Activated CD4-positive, alpha-beta T cell treated with anti-CD3 and anti-CD28 coated beads for 36 hours (primary cell): ENCODE results near the gene EIF1AX. TPM values are rescaled to one million over a fixed set of nuclear protein-coding genes. Genes with fewer than 3 reads are reported as not detected.
"Not testable (repeated sequence)": the region's sequence is repeated elsewhere in the genome, so short reads cannot be mapped to it uniquely, and the experiment has no call there.

Experiments
- ATAC-seq: fragments of 200-7000 bp; cut with Tn5 transposase; one replicate; pipeline ENCODE4 v1.10.0; 2021; ENCODE audit warnings: mild to moderate bottlenecking, moderate library complexity
- CTCF ChIA-PET: fragments of 350-600 bp; sonication (Branson Sonifier 250); formaldehyde crosslinking; loops from one replicate; lab custom pipeline; 2021; ENCODE audit warnings: antibody characterized with exemption; lab: Charles Lee
- POLR2A ChIA-PET: fragments of 350-600 bp; sonication (Branson Sonifier 250); formaldehyde crosslinking; loops from one replicate; lab custom pipeline; 2021; ENCODE audit warnings: antibody characterized with exemption, inconsistent platforms; lab: Charles Lee
- DNase-seq: peaks from one replicate; pipeline ENCODE4 v3.0.0-alpha.2; 2020
- H3K27ac Mint-ChIP-seq: one replicate; pipeline ENCODE4 v1.8.0; 2021; ENCODE audit warnings: mixed read lengths
- H3K27me3 Mint-ChIP-seq: one replicate; pipeline ENCODE4 v1.8.0; 2021; ENCODE audit warnings: mixed read lengths
- H3K36me3 Mint-ChIP-seq: one replicate; pipeline ENCODE4 v1.8.0; 2021; ENCODE audit warnings: low read depth, mixed read lengths
- H3K4me1 Mint-ChIP-seq: one replicate; pipeline ENCODE4 v1.8.0; 2021; ENCODE audit warnings: mixed read lengths
- H3K4me3 Mint-ChIP-seq: one replicate; pipeline ENCODE4 v1.8.0; 2021; ENCODE audit warnings: mild to moderate bottlenecking, moderate library complexity, mixed read lengths
- H3K9me3 Mint-ChIP-seq: one replicate; pipeline ENCODE4 v1.8.0; 2021; ENCODE audit warnings: low read depth, mixed read lengths
- intact Hi-C, 2 experiments: fragments of 100-400 bp; cut with DNase I in 1 of 2; cut with micrococcal nuclease in 1 of 2; formaldehyde crosslinking; loops; one replicate each; pipeline versions ENCODE4 v1.14.2 to v1.15.1; 2022 to 2024; cut with DNase I, micrococcal nuclease
- total RNA-seq, 2 experiments: library from RNA; stranded (reverse); gene quantifications; one replicate each; pipeline ENCODE4 v1.2.3, GENCODE V29; 2021

EIF1AX gene, protein sequence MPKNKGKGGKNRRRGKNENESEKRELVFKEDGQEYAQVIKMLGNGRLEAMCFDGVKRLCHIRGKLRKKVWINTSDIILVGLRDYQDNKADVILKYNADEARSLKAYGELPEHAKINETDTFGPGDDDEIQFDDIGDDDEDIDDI
- 100 to 1,000 TPM in 1 of 2 experiments, 10 to 100 TPM in 1; 81.7 to 140 TPM for total RNA-seq

DNA sequence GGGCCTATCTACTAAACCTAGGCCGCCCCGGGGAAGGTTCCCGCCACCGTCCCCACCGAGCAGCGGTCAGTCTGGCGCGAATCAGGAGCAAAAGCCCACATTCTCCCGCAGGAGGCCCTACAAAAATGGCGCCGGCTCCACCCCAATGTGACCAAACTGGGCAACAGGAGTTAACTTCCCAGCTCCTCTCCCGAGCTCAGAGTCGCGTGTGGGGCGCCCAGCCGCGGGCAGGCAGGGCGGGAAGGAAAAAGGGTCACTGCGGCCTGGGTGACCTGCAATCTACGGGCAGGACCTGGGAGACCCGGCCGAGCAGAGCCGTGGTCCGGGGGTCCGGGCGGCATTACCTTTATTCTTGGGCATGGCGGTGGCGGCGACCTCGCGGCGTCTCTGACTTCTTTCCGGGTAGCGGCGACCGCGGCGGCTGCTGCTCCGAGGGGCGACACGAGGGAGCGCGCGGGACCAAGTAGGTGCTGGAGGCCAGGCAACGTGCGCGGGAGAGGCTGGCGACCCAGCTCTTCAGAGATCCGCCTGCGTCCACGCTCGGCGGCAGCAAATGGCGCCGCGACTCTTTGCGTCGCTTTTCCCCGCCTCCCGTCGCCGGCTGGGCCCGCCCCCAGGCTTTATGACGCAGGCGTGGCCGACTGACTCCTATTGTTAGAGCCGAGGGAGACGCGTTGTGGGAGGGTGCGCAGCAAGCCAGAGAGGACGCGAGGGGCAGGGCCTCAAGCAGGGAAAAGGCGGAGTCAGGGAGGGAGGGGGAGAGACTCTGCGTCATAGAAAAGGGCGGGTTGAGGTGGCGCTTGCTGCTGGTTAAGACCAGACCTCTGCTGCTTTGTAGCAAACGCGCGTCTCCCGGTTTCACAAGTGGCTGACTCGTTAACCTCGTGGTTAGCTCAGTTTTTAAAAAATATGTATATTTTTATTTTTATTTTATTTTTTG lies at the start of gene EIF1AX:
Gene EIF1AX (minus strand): TSS at position 558 of the 940 bp plus-strand sequence. CDS start 198 bp downstream, at position 360.
- ChIA-PET CTCF (no interaction called here), POLR2A (interaction anchor here (0.6 to 1.3 kb wide), 2 partner anchors 11 to 237 kb away, joined by 3 read pairs; no protein-coding TSS in a partner anchor)
- ATAC-seq (peak; percentile 99), DNase-seq (peak; percentile 96)
- peak within 1 kb of the TSS; percentile 79 for H3K4me3 Mint-ChIP-seq
- H3K4me1 Mint-ChIP-seq, result peaks cover 39% of the 10 kb centered on the region
- no peaks in the 10 kb centered on the region for H3K27me3 Mint-ChIP-seq
- H3K27ac Mint-ChIP-seq, result peak within 1 kb of the TSS; percentile 84
- H3K36me3 Mint-ChIP-seq, result peaks cover 22% of the 10 kb centered on the region
- H3K9me3 Mint-ChIP-seq, result no peaks in the 10 kb centered on the region
- intact Hi-C loops, result loop anchor here (1.0 to 5.0 kb wide), 5 partner anchors 71 to 301 kb away; partner anchors contain the start of genes BCLAF3 (in 1 of the 2) and RPS6KA3 (in 1 of the 2)

GRCh38 chrX:20189171-20189570 lies 47.5 kb upstream of the EIF1AX start:
- no peak overlapping the region for H3K4me3 Mint-ChIP-seq
- DNase-seq (no peak), ATAC-seq (no peak)
- peaks cover 24% of the 10 kb centered on the region for H3K36me3 Mint-ChIP-seq
- H3K27me3 Mint-ChIP-seq, result no peaks in the 10 kb centered on the region
- no peaks in the 10 kb centered on the region for H3K9me3 Mint-ChIP-seq
- no peaks in the 10 kb centered on the region for H3K4me1 Mint-ChIP-seq
- intact Hi-C loops, result no loop called here
- H3K27ac Mint-ChIP-seq, result peak overlapping the region; percentile 7
- ChIA-PET CTCF (interaction anchor here (0.6 kb wide), 1 partner anchor 726 kb away, joined by 3 read pairs; no protein-coding TSS in a partner anchor), POLR2A (no interaction called here)

- H3K9me3 Mint-ChIP-seq, result no peaks in the 10 kb centered on the region
- no peak overlapping the region for H3K4me3 Mint-ChIP-seq
- H3K27ac Mint-ChIP-seq, result peak overlapping the region; percentile 75
- intact Hi-C loops, result loop anchor here in 1 of 2 experiments (1.0 kb wide), 1 partner anchor 197 kb away; no protein-coding TSS in a partner anchor
- ATAC-seq (peak; percentile 92), DNase-seq (no peak)
- H3K27me3 Mint-ChIP-seq, result no peaks in the 10 kb centered on the region
- H3K4me1 Mint-ChIP-seq, result peaks cover 16% of the 10 kb centered on the region
- CTCF ChIA-PET, result no interaction called here
- H3K36me3 Mint-ChIP-seq, result peaks cover 19% of the 10 kb centered on the region
- POLR2A ChIA-PET, result no interaction called here
Measured at GRCh38 chrX:20181598-20182329, 40.1 kb upstream of the EIF1AX start.

GRCh38 chrX:20177093-20177492 lies 35.5 kb upstream of the EIF1AX start:
- peaks cover 8% of the 10 kb centered on the region for H3K4me1 Mint-ChIP-seq
- no peaks in the 10 kb centered on the region for H3K9me3 Mint-ChIP-seq
- H3K4me3 Mint-ChIP-seq, result no peak overlapping the region
- DNase-seq (no peak), ATAC-seq (no peak)
- ChIA-PET CTCF (interaction anchor here (1.1 kb wide), 1 partner anchor 24 kb away, joined by 3 read pairs; no protein-coding TSS in a partner anchor), POLR2A (no interaction called here)
- no peak overlapping the region for H3K27ac Mint-ChIP-seq
- H3K36me3 Mint-ChIP-seq, result peaks cover 13% of the 10 kb centered on the region
- no peaks in the 10 kb centered on the region for H3K27me3 Mint-ChIP-seq
- intact Hi-C loops, result no loop called here

DNA sequence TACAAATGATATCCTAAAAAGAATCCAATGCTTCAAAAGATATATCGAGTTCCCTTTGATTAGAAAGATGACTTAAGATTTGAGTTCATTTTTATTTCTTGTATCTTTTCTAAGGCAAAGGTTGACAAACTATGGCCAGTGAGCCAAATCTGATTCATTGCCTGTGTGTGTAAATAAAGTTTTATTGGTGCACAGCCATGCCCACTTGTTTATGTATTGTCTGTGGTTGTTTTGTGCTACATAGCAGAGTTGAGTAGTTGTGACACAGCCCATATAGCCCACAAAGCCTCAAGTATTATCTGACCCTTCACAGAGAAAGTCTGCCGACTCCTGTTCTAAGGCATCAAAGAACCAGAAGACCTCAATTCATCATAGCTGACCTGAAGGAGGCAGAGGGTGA lies 32.2 kb upstream of the EIF1AX start:
- intact Hi-C loops, result no loop called here
- Mint-ChIP-seq H3K36me3 (peaks cover 8% of the 10 kb centered on the region), H3K4me1 (no peaks in the 10 kb centered on the region), H3K4me3 (no peak overlapping the region), H3K27me3 (no peaks in the 10 kb centered on the region), H3K9me3 (no peaks in the 10 kb centered on the region), H3K27ac (no peak overlapping the region)
- CTCF ChIA-PET, result interaction anchor here (2.0 kb wide), 1 partner anchor 22 kb away, joined by 4 read pairs; no protein-coding TSS in a partner anchor
- ATAC-seq, result no peak
- DNase-seq, result no peak
- POLR2A ChIA-PET, result no interaction called here

DNA sequence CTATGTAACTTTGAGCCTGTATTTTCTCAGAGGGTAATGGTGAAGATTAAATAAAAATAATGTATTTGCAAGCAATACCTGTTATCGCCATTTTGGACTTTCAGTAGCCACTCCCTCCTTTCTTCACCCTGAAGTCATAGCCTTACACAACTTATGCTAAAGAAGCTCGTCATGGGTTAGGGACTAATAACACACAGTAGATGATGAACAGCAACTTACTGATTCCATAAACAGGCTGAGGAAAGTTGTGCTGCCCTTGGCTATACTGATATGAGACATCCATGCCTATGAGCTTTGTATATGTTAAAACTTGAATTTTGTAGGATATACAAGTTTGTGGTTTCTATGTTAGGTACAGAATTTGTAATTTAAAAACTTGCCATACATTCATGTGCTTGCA lies 31.7 kb upstream of the EIF1AX start:
- POLR2A ChIA-PET, result no interaction called here
- Mint-ChIP-seq H3K27ac (no peak overlapping the region), H3K9me3 (no peaks in the 10 kb centered on the region), H3K36me3 (peaks cover 8% of the 10 kb centered on the region), H3K27me3 (no peaks in the 10 kb centered on the region), H3K4me1 (no peaks in the 10 kb centered on the region), H3K4me3 (no peak overlapping the region)
- no peak for DNase-seq
- ATAC-seq, result no peak
- CTCF ChIA-PET, result no interaction called here
- intact Hi-C loops, result no loop called here

DNA sequence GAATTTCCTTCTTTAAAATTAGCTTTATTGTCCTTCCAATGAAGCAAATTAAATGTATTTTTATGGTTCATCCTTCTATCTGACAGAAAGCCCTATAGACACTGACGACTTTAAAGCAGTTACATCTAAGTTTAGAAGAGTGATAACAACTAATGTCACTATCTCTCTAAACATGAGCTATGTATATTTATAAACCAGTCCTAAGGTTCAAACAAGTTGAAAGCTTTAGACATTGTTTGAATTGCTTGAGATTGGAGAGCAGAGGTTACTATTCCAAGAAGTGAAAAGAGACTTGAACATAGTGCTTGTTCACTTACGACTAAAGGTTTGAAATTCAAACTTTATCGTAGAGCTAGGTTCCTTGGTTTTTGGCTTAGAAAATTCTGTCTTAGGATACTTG lies 30.2 kb upstream of the EIF1AX start:
- no peak overlapping the region for H3K27ac Mint-ChIP-seq
- DNase-seq, result no peak
- ChIA-PET CTCF (no interaction called here), POLR2A (no interaction called here)
- no peaks in the 10 kb centered on the region for H3K9me3 Mint-ChIP-seq
- H3K4me3 Mint-ChIP-seq, result no peak overlapping the region
- intact Hi-C loops, result no loop called here
- H3K27me3 Mint-ChIP-seq, result no peaks in the 10 kb centered on the region
- H3K36me3 Mint-ChIP-seq, result peaks cover 9% of the 10 kb centered on the region
- ATAC-seq, result no peak
- H3K4me1 Mint-ChIP-seq, result no peaks in the 10 kb centered on the region

DNA sequence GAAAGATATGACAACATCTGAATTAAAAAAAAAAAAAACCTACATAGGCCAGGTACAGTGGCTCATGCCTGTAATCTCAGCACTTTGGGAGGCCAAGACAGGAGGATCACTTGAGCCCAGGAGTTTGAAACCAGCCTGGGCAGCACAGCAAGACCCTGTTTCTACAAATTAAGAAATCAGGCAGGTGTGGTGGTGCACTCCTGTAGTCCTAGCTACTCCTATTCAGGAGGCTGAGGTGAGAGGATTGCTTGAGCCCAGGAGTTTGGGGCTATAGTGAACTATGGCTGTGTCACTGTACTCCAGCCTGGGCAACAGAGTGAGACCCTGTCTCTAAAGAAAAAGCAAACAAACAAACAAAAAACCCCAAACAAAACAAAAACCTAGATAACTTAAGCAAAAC lies 20.9 kb upstream of the EIF1AX start:
- ATAC-seq, DNase-seq, POLR2A ChIA-PET, H3K27ac Mint-ChIP-seq, CTCF ChIA-PET, H3K4me3 Mint-ChIP-seq, H3K4me1 Mint-ChIP-seq, H3K27me3 Mint-ChIP-seq, intact Hi-C loops, H3K9me3 Mint-ChIP-seq: not testable (repeated sequence)
- peaks cover 33% of the 10 kb centered on the region for H3K36me3 Mint-ChIP-seq

DNA sequence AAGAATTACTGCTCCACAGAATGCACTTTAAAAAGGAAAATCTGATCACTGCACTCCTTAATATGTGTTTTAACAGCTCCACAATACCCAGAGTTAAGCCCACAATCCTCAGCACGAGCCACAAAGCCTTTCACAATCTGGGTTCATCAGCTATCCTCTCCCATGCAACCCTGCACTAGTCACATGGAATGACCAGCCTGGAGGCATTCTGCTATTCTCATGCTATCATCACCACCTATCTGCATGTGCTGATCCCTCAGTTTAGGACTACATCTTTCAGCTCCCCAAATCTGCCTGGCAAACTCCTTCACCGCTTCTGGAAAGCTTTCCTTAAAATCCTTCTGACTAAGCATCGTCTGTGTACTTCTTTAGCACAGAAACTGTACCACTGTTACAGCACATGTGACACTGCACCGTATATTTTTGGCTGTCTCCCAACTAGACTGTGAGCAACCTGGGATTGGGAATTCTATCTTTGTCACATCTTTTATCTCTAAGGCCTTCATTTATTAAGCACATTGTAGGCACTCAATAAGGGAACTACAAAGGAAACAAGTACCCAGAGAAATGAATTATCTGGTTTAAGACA lies 18.3 kb upstream of the EIF1AX start:
- ChIA-PET POLR2A (interaction anchor here (0.5 kb wide), 1 partner anchor 30 kb away, joined by 3 read pairs; no protein-coding TSS in a partner anchor), CTCF (no interaction called here)
- no peak overlapping the region for H3K4me3 Mint-ChIP-seq
- H3K36me3 Mint-ChIP-seq, result peaks cover 32% of the 10 kb centered on the region
- no peaks in the 10 kb centered on the region for H3K9me3 Mint-ChIP-seq
- no peaks in the 10 kb centered on the region for H3K27me3 Mint-ChIP-seq
- no peak overlapping the region for H3K27ac Mint-ChIP-seq
- H3K4me1 Mint-ChIP-seq, result no peaks in the 10 kb centered on the region
- ATAC-seq (no peak), DNase-seq (no peak)
- intact Hi-C loops, result no loop called here

- Mint-ChIP-seq H3K9me3 (no peaks in the 10 kb centered on the region), H3K27ac (no peak overlapping the region), H3K4me1 (peaks cover 2% of the 10 kb centered on the region), H3K4me3 (no peak overlapping the region), H3K27me3 (no peaks in the 10 kb centered on the region), H3K36me3 (peaks cover 22% of the 10 kb centered on the region)
- intact Hi-C loops, result no loop called here
- POLR2A ChIA-PET, result no interaction called here
- ATAC-seq, result no peak
- DNase-seq, result no peak
- CTCF ChIA-PET, result no interaction called here
Measured at GRCh38 chrX:20151689-20152088, 10.1 kb upstream of the EIF1AX start.

DNA sequence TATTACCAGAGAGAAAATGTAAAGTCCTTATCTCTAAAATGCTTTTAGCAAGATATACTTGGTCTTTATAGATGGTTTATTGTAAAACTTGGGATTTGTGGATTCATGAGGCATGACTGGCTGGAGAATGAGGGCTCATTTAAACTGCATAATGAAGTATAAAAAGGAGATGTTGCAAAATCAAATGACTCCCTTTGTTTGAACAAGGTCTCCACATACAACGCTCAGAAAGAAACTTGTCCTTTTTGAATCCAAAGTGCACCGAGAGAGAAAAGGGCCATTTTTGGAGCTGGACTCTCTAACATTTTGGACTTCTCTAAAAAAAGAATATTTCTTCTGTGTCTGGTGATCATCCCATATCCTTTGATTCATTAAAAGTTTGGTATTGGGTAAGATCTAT lies 7.7 kb upstream of the EIF1AX start:
- ATAC-seq (no peak), DNase-seq (no peak)
- ChIA-PET POLR2A (no interaction called here), CTCF (no interaction called here)
- H3K4me3 Mint-ChIP-seq, result no peak overlapping the region
- H3K9me3 Mint-ChIP-seq, result no peaks in the 10 kb centered on the region
- peaks cover 16% of the 10 kb centered on the region for H3K36me3 Mint-ChIP-seq
- H3K27me3 Mint-ChIP-seq, result no peaks in the 10 kb centered on the region
- H3K4me1 Mint-ChIP-seq, result peaks cover 9% of the 10 kb centered on the region
- intact Hi-C loops, result no loop called here
- no peak overlapping the region for H3K27ac Mint-ChIP-seq
